Cardiac septum (tissue), 1 donor: Measurements from ENCODE around the gene SKP2. TPM values are rescaled to one million over a fixed set of nuclear protein-coding genes. Genes with fewer than 3 reads are reported as not detected.

ENCODE experiments used
- microRNA-seq: library from miRNA; unstranded; fragments of <30 nt; microRNA quantifications from one replicate; pipeline ENCODE4 v1.2.0, GENCODE V29; 2020
- total RNA-seq: library from RNA; stranded (reverse); fragmentation: NEBNext Ultra II Directional; extraction: Animal tissue kit (Norgen Biotek cat#: 25700); gene quantifications from one replicate; pipeline ENCODE4 v1.2.1, GENCODE V29; 2021
- donor health status: DM: no; HTN: no; CAD: no.

The SKP2 gene
- total RNA-seq, 1 donor from 2014 or later: 3.7 TPM

Small RNAs within 50 kb of the gene (microRNA-seq; reads per million reads assigned to microRNA genes)
- 3.6 reads per million for gene MIR580

Other genes starting within 250 kb of the SKP2 start
- gene CAPSL, start 213.5 kb upstream of the SKP2 start, total RNA-seq: not detected
- gene UGT3A1, start 160.7 kb upstream of the SKP2 start, total RNA-seq: not detected
- not detected for gene UGT3A2, start 85.2 kb upstream of the SKP2 start, total RNA-seq
- 11.7 TPM for gene LMBRD2, start 224 bp upstream of the SKP2 start, total RNA-seq
- 34.6 TPM for gene NADK2, start 89.8 kb downstream of the SKP2 start, total RNA-seq
- 0.51 TPM for gene RANBP3L, start 149.8 kb downstream of the SKP2 start, total RNA-seq